Mesothelial cell of epicardium (in vitro differentiated cells): ENCODE data around the gene DENND1A. TPM values are rescaled to one million over a fixed set of nuclear protein-coding genes. Genes with fewer than 3 reads are reported as not detected.

ENCODE experiments used
- DNase-seq, 2 experiments: peaks; one replicate each; pipeline ENCODE4 v3.0.0; 2021; ENCODE audit warnings: low spot score in 2 of 2; ENCODE audit not compliant: unreplicated experiment in 2 of 2
- H3K27ac Mint-ChIP-seq: 2 replicates; pipeline ENCODE4 v1.8.0; 2021; ENCODE audit warnings: mixed read lengths
- H3K27me3 Mint-ChIP-seq: 2 replicates; pipeline ENCODE4 v1.8.0; 2021; ENCODE audit warnings: low read depth, mixed read lengths
- H3K36me3 Mint-ChIP-seq: 2 replicates; pipeline ENCODE4 v1.8.0; 2021; ENCODE audit warnings: mixed read lengths
- H3K4me1 Mint-ChIP-seq: 2 replicates; pipeline ENCODE4 v1.8.0; 2021; ENCODE audit warnings: mixed read lengths
- H3K4me3 Mint-ChIP-seq: 2 replicates; pipeline ENCODE4 v1.8.0; 2021; ENCODE audit warnings: mild to moderate bottlenecking, moderate library complexity, mixed read lengths
- H3K9me3 Mint-ChIP-seq: 2 replicates; pipeline ENCODE4 v1.8.0; 2021; ENCODE audit warnings: mixed read lengths
- CTCF ChIP-seq: fragments of 200-600 bp; sonication (generic); IDR thresholded peaks from one replicate; pipeline ENCODE4 v1.5.0; 2021; ENCODE audit warnings: antibody characterized with exemption; ENCODE audit not compliant: unreplicated experiment
- total RNA-seq: library from RNA; stranded (reverse); gene quantifications from 3 replicates; pipeline ENCODE4 v1.2.1, GENCODE V29; 2021

Gene DENND1A
- total RNA-seq, 1 donor from 2014 or later = 23.4 TPM

GRCh38 chr9:123586275-123586674 is 343.7 kb downstream of the DENND1A start:
- Mint-ChIP-seq H3K36me3 (peaks cover 20% of the 10 kb centered on the region), H3K27ac (no peak overlapping the region), H3K4me1 (no peaks in the 10 kb centered on the region)

GRCh38 chr9:123584202-123585176 is 345.4 kb downstream of the DENND1A start:
- no peak for TF ChIP-seq CTCF
- Mint-ChIP-seq H3K36me3 (peaks cover 26% of the 10 kb centered on the region), H3K9me3 (peaks cover 17% of the 10 kb centered on the region), H3K27ac (no peak overlapping the region), H3K4me3 (no peak overlapping the region), H3K27me3 (no peaks in the 10 kb centered on the region), H3K4me1 (no peaks in the 10 kb centered on the region)
- DNase-seq = no peak

More at GRCh38 chr9:123586275-123586674, 343.7 kb downstream of the DENND1A start:
- TF ChIP-seq CTCF = no peak
- no peak for DNase-seq
- Mint-ChIP-seq H3K9me3 (peaks cover 17% of the 10 kb centered on the region), H3K4me3 (no peak overlapping the region), H3K27me3 (no peaks in the 10 kb centered on the region)

- TF ChIP-seq CTCF = no peak
- Mint-ChIP-seq H3K36me3 (peaks cover 33% of the 10 kb centered on the region), H3K4me1 (no peaks in the 10 kb centered on the region), H3K4me3 (no peak overlapping the region), H3K9me3 (peaks cover 19% of the 10 kb centered on the region), H3K27ac (no peak overlapping the region), H3K27me3 (no peaks in the 10 kb centered on the region)
- no peak for DNase-seq
These were observed 346.3 kb downstream of the DENND1A start for GRCh38 chr9:123583646-123584045.

GRCh38 chr9:123571240-123571639 is 358.7 kb downstream of the DENND1A start:
- Mint-ChIP-seq H3K9me3 (peaks cover 30% of the 10 kb centered on the region), H3K27me3 (no peaks in the 10 kb centered on the region), H3K36me3 (peaks cover 20% of the 10 kb centered on the region), H3K4me3 (no peak overlapping the region), H3K4me1 (peaks cover 13% of the 10 kb centered on the region), H3K27ac (no peak overlapping the region)
- no peak for TF ChIP-seq CTCF
- no peak for DNase-seq

- Mint-ChIP-seq H3K9me3 (peaks cover 11% of the 10 kb centered on the region), H3K27ac (peak overlapping the region; percentile 60), H3K4me1 (peaks cover 13% of the 10 kb centered on the region), H3K36me3 (peaks cover 5% of the 10 kb centered on the region), H3K4me3 (no peak overlapping the region), H3K27me3 (no peaks in the 10 kb centered on the region)
- DNase-seq = no peak
- no peak for TF ChIP-seq CTCF
These were observed 360.9 kb downstream of the DENND1A start for GRCh38 chr9:123568691-123569688.
